Measurements from ENCODE around the gene ZNF175.
A peak's percentile ranks its signal among the peaks of the same experiment; 100 is the strongest.

The ZNF175 gene

GRCh38 chr19:51549533-51550324, 21.4 kb upstream of the ZNF175 start:
- TF ChIP-seq CTCF (IDR thresholded peaks at IDR 0.05; ENCODE audit: low read depth, low read length): no peak
- H3K4me3 ChIP-seq (replicated peaks in 1 of 2; ENCODE audit: low read depth in 2 of 2, low read length in 2 of 2): no peak overlapping the region
- DNase-seq (ENCODE audit: low read depth in 2 of 2): no peak

- H3K4me3 ChIP-seq (replicated peaks in 1 of 2; ENCODE audit: low read depth in 2 of 2, low read length in 2 of 2): no peak overlapping the region
- no peak for DNase-seq (ENCODE audit: low read depth in 2 of 2)
- TF ChIP-seq CTCF (IDR thresholded peaks at IDR 0.05; ENCODE audit: low read depth, low read length): no peak
Observed at GRCh38 chr19:51550848-51551672, 20.0 kb upstream of the ZNF175 start.

- no peak for DNase-seq (ENCODE audit: low read depth in 2 of 2)
- TF ChIP-seq CTCF (IDR thresholded peaks at IDR 0.05; ENCODE audit: low read depth, low read length): no peak
- no peak overlapping the region for H3K4me3 ChIP-seq (replicated peaks in 1 of 2; ENCODE audit: low read depth in 2 of 2, low read length in 2 of 2)
Observed at GRCh38 chr19:51551673-51552432, 19.2 kb upstream of the ZNF175 start.

- no peak overlapping the region for H3K4me3 ChIP-seq (replicated peaks in 1 of 2; ENCODE audit: low read depth in 2 of 2, low read length in 2 of 2)
- TF ChIP-seq CTCF (IDR thresholded peaks at IDR 0.05; ENCODE audit: low read depth, low read length): no peak
- no peak for DNase-seq (ENCODE audit: low read depth in 2 of 2)
Observed at GRCh38 chr19:51552608-51552995, 18.5 kb upstream of the ZNF175 start.

GRCh38 chr19:51552996-51553725, 17.9 kb upstream of the ZNF175 start:
- DNase-seq (ENCODE audit: low read depth in 2 of 2): peak; percentile 62 to 68

More at GRCh38 chr19:51552996-51553725, 17.9 kb upstream of the ZNF175 start:
- no peak for TF ChIP-seq CTCF (IDR thresholded peaks at IDR 0.05; ENCODE audit: low read depth, low read length)
- H3K4me3 ChIP-seq (replicated peaks in 1 of 2; ENCODE audit: low read depth in 2 of 2, low read length in 2 of 2): no peak overlapping the region

Data from cardiac fibroblast (primary cell).